Right lobe of liver (tissue), 4 donors: Measurements from ENCODE around the gene EPHA3.

Experiments used
- POLR2A ChIP-seq: fragments of 450-650 bp; IDR thresholded peaks from one replicate; pipeline ENCODE4 v1.6.1; 2017; ENCODE audit warnings: antibody characterized with exemption, mild to moderate bottlenecking
- TF ChIP-seq, protein P1 (sequence below), 4 donors: fragments of 200-600 bp in 3 of 4; fragments of 450-650 bp in 1 of 4; IDR thresholded peaks; one replicate each; pipeline versions ENCODE4 v1.5.1 to v1.8.0; 2016 to 2022; ENCODE audit warnings: antibody characterized with exemption in 4 of 4, mild to moderate bottlenecking in 2 of 4
- donor health status: DM: no; HTN: no; CAD: no.
- donor health status: DM: no; HTN: no; CAD: no.
- donor health status: DM: no; HTN: yes; CAD: no.

GRCh38 chr3:89363171-89363570 lies 255.8 kb downstream of the EPHA3 start:
- TF ChIP-seq, protein P1, sequence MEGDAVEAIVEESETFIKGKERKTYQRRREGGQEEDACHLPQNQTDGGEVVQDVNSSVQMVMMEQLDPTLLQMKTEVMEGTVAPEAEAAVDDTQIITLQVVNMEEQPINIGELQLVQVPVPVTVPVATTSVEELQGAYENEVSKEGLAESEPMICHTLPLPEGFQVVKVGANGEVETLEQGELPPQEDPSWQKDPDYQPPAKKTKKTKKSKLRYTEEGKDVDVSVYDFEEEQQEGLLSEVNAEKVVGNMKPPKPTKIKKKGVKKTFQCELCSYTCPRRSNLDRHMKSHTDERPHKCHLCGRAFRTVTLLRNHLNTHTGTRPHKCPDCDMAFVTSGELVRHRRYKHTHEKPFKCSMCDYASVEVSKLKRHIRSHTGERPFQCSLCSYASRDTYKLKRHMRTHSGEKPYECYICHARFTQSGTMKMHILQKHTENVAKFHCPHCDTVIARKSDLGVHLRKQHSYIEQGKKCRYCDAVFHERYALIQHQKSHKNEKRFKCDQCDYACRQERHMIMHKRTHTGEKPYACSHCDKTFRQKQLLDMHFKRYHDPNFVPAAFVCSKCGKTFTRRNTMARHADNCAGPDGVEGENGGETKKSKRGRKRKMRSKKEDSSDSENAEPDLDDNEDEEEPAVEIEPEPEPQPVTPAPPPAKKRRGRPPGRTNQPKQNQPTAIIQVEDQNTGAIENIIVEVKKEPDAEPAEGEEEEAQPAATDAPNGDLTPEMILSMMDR (IDR thresholded peaks at IDR 0.05) = no peak
- no peak for TF ChIP-seq POLR2A
